HG03565 (cell line): ENCODE results near the gene SPTBN1.
A peak's percentile ranks its signal among the peaks of the same experiment; 100 is the strongest.
"Not testable (repeated sequence)": the region's sequence is repeated elsewhere in the genome, so short reads cannot be mapped to it uniquely, and the experiment has no call there.

Experiments used
- ATAC-seq: cut with Tn5 transposase; IDR thresholded peaks from one replicate; pipeline ENCODE4 v1.9.1; 2021; ENCODE audit warnings: mild to moderate bottlenecking, moderate library complexity; ENCODE audit not compliant: unreplicated experiment

Gene SPTBN1

DNA sequence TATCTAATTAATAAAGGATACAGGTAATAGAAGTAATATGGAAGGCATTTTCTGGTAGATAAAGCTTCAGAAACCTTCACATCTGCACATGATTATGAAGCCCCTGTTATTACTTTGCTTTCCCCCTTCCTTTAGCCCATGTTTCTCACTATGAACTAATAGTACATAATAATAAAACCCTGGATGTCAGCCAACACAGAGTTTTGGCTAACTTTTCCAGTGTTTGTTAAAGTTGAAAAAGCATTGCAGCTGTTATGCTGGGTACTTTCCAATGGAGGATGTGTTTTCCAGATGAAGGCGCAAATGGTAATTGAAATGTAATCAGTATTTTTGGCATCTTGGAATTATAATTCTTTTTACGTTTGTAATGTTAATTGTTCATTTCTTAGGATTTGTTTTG lies 43.5 kb downstream of the SPTBN1 start:
- no peak for ATAC-seq

DNA sequence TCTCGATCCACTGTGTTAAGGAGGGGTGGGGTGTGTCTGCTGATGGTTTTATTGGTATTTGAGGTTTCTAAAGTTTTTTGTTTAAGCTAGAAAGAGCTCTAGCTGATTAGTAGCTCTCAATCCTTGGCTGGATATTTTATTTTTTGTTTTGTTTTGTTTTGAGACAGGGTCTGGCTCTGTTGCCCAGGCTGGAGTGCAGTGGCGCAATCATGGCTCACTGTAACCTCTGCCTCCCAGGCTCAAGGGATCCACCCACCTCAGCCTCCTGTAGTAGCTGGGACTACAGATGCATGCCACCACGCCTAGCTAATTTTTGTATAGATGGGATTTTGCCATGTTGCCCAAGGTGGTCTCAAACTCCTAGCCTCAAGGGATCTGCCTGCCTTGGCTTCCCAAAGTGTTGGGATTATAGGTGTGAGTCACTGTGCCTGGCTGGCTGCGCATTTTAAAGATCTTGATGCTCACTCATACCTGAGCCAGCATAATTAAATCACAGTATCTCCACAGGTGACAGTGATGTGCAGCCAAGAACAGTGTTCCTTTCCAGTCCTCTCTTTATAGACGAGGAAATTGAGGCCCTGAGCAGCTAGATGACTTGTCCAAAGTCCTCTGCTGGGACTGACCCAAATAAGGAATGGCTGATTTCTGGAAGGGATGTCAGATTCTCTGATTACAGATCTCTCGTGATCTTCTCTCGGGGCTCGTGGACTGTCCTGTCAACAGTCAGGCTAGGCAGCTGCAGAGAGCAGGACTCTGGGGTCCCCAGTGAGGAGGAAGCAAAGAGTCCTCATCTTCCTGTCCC lies 44.5 kb downstream of the SPTBN1 start:
- no peak for ATAC-seq

- ATAC-seq, result no peak
Observed at GRCh38 chr2:54502731-54503130, 46.6 kb downstream of the SPTBN1 start.

- no peak for ATAC-seq
Observed at GRCh38 chr2:54503192-54503591, 47.1 kb downstream of the SPTBN1 start.

DNA sequence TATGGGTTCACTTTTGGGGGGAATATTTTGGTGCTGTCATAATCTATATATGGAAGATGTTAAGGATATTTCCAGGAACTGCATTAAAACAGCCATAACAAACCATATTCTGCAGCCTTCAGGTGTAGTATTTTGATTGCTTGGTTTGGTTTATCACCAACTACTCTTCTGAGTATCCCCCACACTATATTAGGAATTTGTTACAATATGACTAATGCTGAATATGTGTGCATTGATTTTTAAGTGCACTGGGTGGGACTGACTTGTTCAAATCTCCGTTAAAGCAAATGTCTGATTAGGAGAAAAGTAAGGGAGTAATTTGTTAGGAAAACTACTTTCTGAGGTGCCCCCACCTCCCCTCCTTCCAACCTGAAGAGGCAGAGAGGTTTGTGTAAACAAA lies 47.7 kb downstream of the SPTBN1 start:
- ATAC-seq, result no peak

GRCh38 chr2:54504866-54505265 lies 48.7 kb downstream of the SPTBN1 start:
- ATAC-seq, result no peak

- ATAC-seq, result no peak
Observed at GRCh38 chr2:54508541-54508940, 52.4 kb downstream of the SPTBN1 start.

DNA sequence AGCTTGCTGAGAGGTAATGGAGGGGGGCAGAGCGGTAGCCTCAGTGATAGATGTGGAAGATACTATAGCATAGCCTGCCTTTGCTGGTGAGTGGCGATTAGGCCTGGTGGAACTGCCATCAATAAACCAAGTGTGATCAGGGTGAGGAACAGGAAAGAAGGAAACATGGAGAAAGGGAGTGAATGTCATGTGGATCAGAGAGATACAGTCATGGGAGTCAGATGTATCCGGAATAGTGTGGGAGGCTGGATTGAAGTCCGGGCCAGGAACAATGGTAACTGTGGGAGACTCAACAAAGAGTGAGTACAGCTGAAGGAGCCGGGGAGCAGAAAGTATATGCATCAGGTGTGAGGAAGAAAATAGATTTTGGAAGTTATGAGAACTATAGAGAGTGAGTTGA lies 52.9 kb downstream of the SPTBN1 start:
- not testable (repeated sequence) for ATAC-seq

GRCh38 chr2:54510916-54511315 lies 54.8 kb downstream of the SPTBN1 start:
- ATAC-seq, result no peak

DNA sequence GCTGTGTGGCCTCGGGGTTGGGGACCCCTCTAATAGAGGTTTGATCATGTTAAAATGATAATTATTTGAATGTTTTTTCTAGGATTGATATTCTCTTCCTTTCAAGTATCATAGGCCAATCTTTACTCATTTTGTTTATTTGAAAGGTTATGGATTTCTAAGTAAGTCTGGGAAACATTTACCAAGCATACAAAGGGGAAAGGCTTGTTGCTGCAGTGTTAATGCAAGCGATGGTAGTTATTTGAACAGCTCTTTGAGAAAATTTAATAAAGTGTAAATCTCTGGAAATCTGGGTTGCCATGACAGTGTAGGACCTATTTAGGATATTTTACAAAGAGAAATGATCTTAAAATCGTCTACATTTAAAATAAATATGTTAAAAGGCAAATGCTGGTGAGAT lies 56.1 kb downstream of the SPTBN1 start:
- ATAC-seq, result no peak

GRCh38 chr2:54512663-54513362 lies 56.7 kb downstream of the SPTBN1 start:
- no peak for ATAC-seq

GRCh38 chr2:54513363-54513715 lies 57.2 kb downstream of the SPTBN1 start:
- ATAC-seq, result no peak

- no peak for ATAC-seq
Observed at GRCh38 chr2:54514822-54515569, 58.9 kb downstream of the SPTBN1 start.

GRCh38 chr2:54516842-54517241 lies 60.7 kb downstream of the SPTBN1 start:
- ATAC-seq, result no peak

DNA sequence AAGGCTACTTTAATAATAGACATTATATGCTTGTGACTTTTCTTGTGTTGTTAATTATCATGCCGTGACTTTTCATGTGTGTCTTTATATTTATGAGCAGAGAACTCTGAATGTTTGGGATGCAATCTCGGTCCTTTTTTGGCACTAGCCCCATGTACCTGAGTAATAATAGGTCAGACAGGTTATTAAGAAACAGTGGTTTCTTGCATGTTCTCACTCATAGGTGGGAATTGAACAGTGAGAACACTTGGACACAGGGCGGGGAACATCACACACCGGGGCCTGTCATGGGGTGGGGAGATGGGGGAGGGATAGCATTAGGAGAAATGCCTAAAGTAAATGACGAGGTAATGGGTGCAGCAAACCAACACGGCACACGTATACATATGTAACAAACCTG lies 61.9 kb downstream of the SPTBN1 start:
- not testable (repeated sequence) for ATAC-seq

DNA sequence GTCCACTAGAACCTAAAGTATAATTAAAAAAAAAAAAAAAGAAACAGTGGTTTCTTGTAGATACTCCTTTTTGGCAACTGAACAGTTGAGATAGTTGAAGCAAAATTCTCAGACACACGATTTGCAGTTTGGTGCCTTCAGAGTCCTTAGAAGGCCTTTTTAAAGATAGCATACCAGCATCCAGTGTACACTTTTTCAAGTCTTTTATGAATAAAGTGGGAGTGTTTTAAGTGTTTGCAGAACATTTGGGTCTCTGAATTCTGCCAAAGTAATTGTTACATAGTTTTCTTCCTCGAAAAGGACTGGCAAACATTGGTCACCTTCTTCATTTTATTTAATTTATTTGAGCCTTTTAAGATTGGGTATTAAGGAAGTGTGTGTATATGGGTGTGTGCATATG lies 62.3 kb downstream of the SPTBN1 start:
- no peak for ATAC-seq

GRCh38 chr2:54519841-54520459 lies 63.8 kb downstream of the SPTBN1 start:
- no peak for ATAC-seq

DNA sequence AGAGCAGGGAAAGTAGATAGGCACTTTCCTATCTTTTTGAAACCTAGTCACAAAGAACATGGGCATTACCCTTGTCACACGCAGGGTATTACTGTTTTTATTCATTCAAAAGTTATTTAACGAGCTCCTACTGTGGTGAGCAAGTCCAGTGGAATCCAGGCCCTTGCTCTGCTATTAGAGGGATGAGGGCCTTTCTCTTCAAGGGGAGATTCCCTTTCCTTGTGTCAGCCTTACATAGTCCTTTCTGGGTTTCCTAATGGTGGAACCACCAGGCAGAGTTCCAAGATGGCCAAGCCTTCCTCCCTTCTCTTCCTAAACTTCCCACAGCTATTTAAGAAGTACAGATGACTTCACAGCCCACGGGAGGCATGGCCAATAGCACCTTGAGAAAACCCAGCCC lies 64.6 kb downstream of the SPTBN1 start:
- no peak for ATAC-seq

GRCh38 chr2:54522624-54523281 lies 66.6 kb downstream of the SPTBN1 start:
- ATAC-seq, result peak; percentile 65

- ATAC-seq, result no peak
Observed at GRCh38 chr2:54523324-54523959, 67.3 kb downstream of the SPTBN1 start.
